ENCODE results near the gene LRFN5. TPM values are rescaled to one million over a fixed set of nuclear protein-coding genes. Genes with fewer than 3 reads are reported as not detected.

Gene LRFN5
- total and polyA plus RNA-seq, 2 donors, result 0.14 to 0.90 TPM

DNA sequence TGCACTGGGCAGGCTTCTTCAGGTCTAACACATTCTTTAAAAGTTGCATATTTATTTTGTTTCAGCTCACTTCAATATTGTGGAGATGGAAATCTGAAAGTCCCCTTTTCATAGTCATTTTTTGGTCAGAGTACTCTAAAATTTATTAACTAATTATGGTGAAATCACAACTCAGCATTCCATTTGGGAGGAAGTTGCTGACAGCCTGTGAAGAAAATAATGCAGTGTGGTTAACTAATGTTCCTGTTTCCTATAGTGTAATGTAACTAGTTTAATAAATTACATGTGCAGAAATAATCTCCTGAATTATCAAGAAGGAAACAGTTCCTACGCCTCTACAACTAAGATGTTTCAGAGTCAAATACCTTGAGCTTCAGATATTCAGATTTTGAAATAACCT lies 17.1 kb downstream of the LRFN5 start:
- 12% methylated on average over 1 of the region's 1 CpG for WGBS
- no peak for DNase-seq (ENCODE audit: low read depth in 6 of 9, low spot score in 9 of 9)

DNA sequence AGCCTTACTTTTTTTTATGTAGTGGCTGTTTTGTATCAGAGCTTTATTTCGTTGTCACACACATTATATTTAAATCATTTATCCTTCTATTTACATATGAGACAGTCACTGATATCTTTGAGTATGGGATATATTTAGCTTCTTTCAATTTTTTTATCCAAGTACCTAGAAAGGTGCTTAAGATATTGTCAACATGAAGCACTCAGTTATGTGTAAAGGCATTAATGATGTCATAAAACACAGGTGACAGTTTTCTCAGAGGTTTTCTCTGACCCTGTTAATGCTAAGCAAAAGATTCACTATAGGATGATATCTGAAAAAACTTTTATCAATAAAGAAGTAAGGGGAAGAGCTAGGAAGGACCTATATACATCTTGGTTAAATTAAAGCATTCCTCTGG lies 23.2 kb downstream of the LRFN5 start:
- Histone ChIP-seq H3K27me3 (ENCODE audit: control insufficient read depth in 2 of 2, insufficient read depth in 1 of 2, low read length in 1 of 2) (no peaks in the 10 kb centered on the region), H3K4me3 (ENCODE audit: low read length in 2 of 2) (no peak overlapping the region), H3K27ac (ENCODE audit: low read depth in 1 of 2, low read length in 1 of 2) (no peak overlapping the region), H3K36me3 (ENCODE audit: control insufficient read depth in 2 of 2, insufficient read depth in 2 of 2, low read length in 1 of 2) (no peaks in the 10 kb centered on the region), H3K9me3 (ENCODE audit: control insufficient read depth in 2 of 2, insufficient read depth in 1 of 2, low read length in 1 of 2) (no peaks in the 10 kb centered on the region), H3K4me1 (ENCODE audit: control insufficient read depth in 2 of 2, insufficient read depth in 2 of 2, low read length in 2 of 2) (no peaks in the 10 kb centered on the region)
- no peak for DNase-seq (ENCODE audit: low read depth in 6 of 9, low spot score in 9 of 9)
- WGBS, result 78% methylated on average over 1 of the region's 1 CpG

More for the DNA sequence above, 17.1 kb downstream of the LRFN5 start:
- H3K4me1 ChIP-seq (ENCODE audit: control insufficient read depth in 2 of 2, insufficient read depth in 2 of 2, low read length in 2 of 2), result no peaks in the 10 kb centered on the region
- H3K27me3 ChIP-seq (ENCODE audit: control insufficient read depth in 2 of 2, insufficient read depth in 1 of 2, low read length in 1 of 2), result no peaks in the 10 kb centered on the region
- H3K9me3 ChIP-seq (ENCODE audit: control insufficient read depth in 2 of 2, insufficient read depth in 1 of 2, low read length in 1 of 2), result no peaks in the 10 kb centered on the region
- no peak overlapping the region for H3K27ac ChIP-seq (ENCODE audit: low read depth in 1 of 2, low read length in 1 of 2)
- H3K36me3 ChIP-seq (ENCODE audit: control insufficient read depth in 2 of 2, insufficient read depth in 2 of 2, low read length in 1 of 2), result no peaks in the 10 kb centered on the region
- no peak overlapping the region for H3K4me3 ChIP-seq (ENCODE audit: low read length in 2 of 2)

DNA sequence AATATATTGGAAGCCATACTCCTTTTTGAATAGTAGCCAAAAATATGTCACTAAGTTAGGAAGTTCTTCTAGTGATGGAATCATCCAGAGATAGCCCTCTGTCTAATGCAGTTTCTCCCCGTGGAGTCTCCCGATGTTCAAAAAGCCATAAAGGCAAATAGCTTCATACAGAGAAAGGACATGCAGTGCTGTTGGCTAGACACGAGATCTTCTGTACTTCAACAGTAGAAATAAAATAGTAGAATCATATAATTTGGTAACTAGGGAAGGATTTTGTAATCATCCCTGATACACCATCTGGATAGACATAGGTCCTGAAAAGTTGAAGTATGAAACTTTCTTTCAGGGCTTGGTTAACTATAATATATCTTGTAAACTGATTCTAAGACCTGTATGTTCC lies 27.6 kb downstream of the LRFN5 start:
- H3K4me3 ChIP-seq (ENCODE audit: low read length in 2 of 2), result no peak overlapping the region
- H3K9me3 ChIP-seq (ENCODE audit: control insufficient read depth in 2 of 2, insufficient read depth in 1 of 2, low read length in 1 of 2), result no peaks in the 10 kb centered on the region
- H3K27me3 ChIP-seq (ENCODE audit: control insufficient read depth in 2 of 2, insufficient read depth in 1 of 2, low read length in 1 of 2), result no peaks in the 10 kb centered on the region
- no peak for DNase-seq (ENCODE audit: low read depth in 6 of 9, low spot score in 9 of 9)
- H3K27ac ChIP-seq (ENCODE audit: low read depth in 1 of 2, low read length in 1 of 2), result no peak overlapping the region
- WGBS, result 91% methylated on average over 3 of the region's 3 CpGs
- no peaks in the 10 kb centered on the region for H3K36me3 ChIP-seq (ENCODE audit: control insufficient read depth in 2 of 2, insufficient read depth in 2 of 2, low read length in 1 of 2)
- H3K4me1 ChIP-seq (ENCODE audit: control insufficient read depth in 2 of 2, insufficient read depth in 2 of 2, low read length in 2 of 2), result no peaks in the 10 kb centered on the region

DNA sequence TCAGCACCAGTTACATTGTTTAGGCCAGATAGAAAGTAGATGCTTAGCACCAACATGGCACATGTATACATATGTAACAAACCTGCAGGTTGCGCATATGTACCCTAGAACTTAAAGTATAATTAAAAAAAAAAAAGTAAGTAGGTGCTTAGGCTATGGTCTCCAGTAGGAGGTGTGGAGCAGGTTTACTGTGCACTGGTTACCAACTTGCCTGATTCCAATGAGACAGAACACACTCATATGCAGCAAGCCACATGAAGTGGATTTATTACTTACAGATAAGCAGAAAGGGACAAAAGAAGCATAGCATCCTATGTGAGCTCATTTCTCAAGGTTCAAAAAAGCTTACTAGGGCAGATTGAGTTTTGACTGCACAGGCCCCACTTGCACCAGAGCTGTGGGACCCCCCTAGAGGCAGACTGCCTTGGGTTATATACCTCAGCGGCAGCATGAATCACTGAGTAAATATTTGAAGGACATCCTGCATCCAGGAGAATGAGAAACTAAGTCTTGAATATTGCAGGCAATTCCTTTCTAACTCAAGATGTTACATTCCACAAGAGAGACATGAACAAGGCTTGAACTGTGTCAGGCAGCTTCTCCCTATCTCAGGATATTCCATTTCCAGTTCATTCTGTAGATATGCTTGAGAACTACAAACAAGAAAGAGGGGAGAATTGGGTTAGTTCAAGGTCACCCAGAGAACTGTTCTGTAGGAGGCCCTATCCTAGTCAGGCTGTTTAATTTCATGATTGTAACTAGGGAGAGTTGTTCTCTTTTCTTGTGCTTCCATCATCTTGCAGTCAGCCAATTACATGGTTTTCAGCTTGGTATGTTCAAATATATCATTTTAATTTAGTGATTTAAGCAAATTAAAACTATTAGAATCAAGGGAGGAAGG lies 30.1 kb downstream of the LRFN5 start:
- no peaks in the 10 kb centered on the region for H3K27me3 ChIP-seq (ENCODE audit: control insufficient read depth in 2 of 2, insufficient read depth in 1 of 2, low read length in 1 of 2)
- no peaks in the 10 kb centered on the region for H3K36me3 ChIP-seq (ENCODE audit: control insufficient read depth in 2 of 2, insufficient read depth in 2 of 2, low read length in 1 of 2)
- 98% methylated on average over 2 of the region's 2 CpGs for WGBS
- DNase-seq (ENCODE audit: low read depth in 6 of 9, low spot score in 9 of 9), result no peak
- no peak overlapping the region for H3K27ac ChIP-seq (ENCODE audit: low read depth in 1 of 2, low read length in 1 of 2)
- H3K9me3 ChIP-seq (ENCODE audit: control insufficient read depth in 2 of 2, insufficient read depth in 1 of 2, low read length in 1 of 2), result no peaks in the 10 kb centered on the region
- no peaks in the 10 kb centered on the region for H3K4me1 ChIP-seq (ENCODE audit: control insufficient read depth in 2 of 2, insufficient read depth in 2 of 2, low read length in 2 of 2)
- H3K4me3 ChIP-seq (ENCODE audit: low read length in 2 of 2), result no peak overlapping the region

DNA sequence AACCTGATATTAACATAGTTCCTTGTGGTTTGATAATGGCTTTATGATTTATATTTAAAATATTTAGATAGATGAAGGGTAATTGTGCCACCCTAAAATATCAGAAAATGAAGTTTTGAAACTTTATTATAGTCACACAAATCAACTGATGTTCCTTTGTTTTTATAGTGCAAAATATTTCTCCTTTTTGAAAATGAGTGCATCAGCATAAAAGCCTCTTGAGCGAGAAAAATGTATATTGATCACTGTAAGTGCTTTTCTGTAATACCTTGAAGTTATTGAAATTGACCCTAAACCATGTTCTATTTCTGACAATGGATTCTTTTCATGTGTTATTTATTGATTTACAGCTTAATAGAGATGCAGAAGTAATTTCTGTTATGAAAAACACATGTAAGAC lies 35.0 kb downstream of the LRFN5 start:
- 98% methylated on average over 1 of the region's 1 CpG for WGBS
- DNase-seq (ENCODE audit: low read depth in 6 of 9, low spot score in 9 of 9), result no peak
- H3K9me3 ChIP-seq (ENCODE audit: control insufficient read depth in 2 of 2, insufficient read depth in 1 of 2, low read length in 1 of 2), result no peaks in the 10 kb centered on the region
- no peaks in the 10 kb centered on the region for H3K36me3 ChIP-seq (ENCODE audit: control insufficient read depth in 2 of 2, insufficient read depth in 2 of 2, low read length in 1 of 2)
- H3K4me1 ChIP-seq (ENCODE audit: control insufficient read depth in 2 of 2, insufficient read depth in 2 of 2, low read length in 2 of 2), result no peaks in the 10 kb centered on the region
- H3K27me3 ChIP-seq (ENCODE audit: control insufficient read depth in 2 of 2, insufficient read depth in 1 of 2, low read length in 1 of 2), result no peaks in the 10 kb centered on the region
- H3K27ac ChIP-seq (ENCODE audit: low read depth in 1 of 2, low read length in 1 of 2), result no peak overlapping the region
- H3K4me3 ChIP-seq (ENCODE audit: low read length in 2 of 2), result no peak overlapping the region

DNA sequence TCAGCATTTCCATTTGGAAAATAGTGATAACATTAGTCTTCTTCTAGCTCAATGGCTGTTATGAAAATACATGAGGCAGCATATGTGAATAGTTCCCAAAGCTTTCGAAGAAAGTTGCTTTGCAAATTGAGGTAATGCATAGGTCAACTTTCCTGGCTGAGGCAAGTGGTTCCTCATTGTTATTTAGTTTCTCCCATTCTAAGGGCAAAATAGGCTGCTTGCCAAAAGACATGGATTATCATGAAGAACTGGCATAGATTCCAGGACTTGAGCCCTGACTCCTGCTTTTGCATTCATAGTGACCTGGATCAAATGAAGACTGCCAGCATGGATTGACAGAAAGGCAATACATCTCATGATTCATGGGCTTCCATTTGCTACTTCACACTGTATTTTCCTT lies 35.7 kb downstream of the LRFN5 start:
- no peak for DNase-seq (ENCODE audit: low read depth in 6 of 9, low spot score in 9 of 9)
- no peaks in the 10 kb centered on the region for H3K9me3 ChIP-seq (ENCODE audit: control insufficient read depth in 2 of 2, insufficient read depth in 1 of 2, low read length in 1 of 2)
- 96% methylated on average over 1 of the region's 1 CpG for WGBS
- no peaks in the 10 kb centered on the region for H3K4me1 ChIP-seq (ENCODE audit: control insufficient read depth in 2 of 2, insufficient read depth in 2 of 2, low read length in 2 of 2)
- no peak overlapping the region for H3K27ac ChIP-seq (ENCODE audit: low read depth in 1 of 2, low read length in 1 of 2)
- H3K36me3 ChIP-seq (ENCODE audit: control insufficient read depth in 2 of 2, insufficient read depth in 2 of 2, low read length in 1 of 2), result no peaks in the 10 kb centered on the region
- no peak overlapping the region for H3K4me3 ChIP-seq (ENCODE audit: low read length in 2 of 2)
- no peaks in the 10 kb centered on the region for H3K27me3 ChIP-seq (ENCODE audit: control insufficient read depth in 2 of 2, insufficient read depth in 1 of 2, low read length in 1 of 2)

DNA sequence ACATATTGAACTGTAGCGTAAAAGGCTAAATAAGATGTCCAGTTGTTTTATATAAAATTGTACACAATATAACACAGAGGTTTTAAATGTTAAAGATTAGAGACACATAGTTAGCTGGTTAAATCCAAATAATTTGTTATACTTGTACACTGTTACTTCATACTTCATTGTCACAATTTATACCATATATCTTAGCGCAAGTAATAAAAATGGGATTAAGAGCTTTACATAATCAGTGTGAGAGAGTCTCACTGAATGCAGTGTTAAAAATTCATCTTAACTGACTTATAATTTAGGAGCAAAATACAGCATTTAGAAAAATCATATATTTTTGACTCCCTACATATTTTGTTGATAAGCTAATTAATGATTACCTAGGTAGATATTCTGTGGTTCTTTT lies 36.1 kb downstream of the LRFN5 start:
- H3K4me1 ChIP-seq (ENCODE audit: control insufficient read depth in 2 of 2, insufficient read depth in 2 of 2, low read length in 2 of 2), result no peaks in the 10 kb centered on the region
- H3K27ac ChIP-seq (ENCODE audit: low read depth in 1 of 2, low read length in 1 of 2), result no peak overlapping the region
- no peaks in the 10 kb centered on the region for H3K9me3 ChIP-seq (ENCODE audit: control insufficient read depth in 2 of 2, insufficient read depth in 1 of 2, low read length in 1 of 2)
- no peak for DNase-seq (ENCODE audit: low read depth in 6 of 9, low spot score in 9 of 9)
- WGBS, result 93% methylated on average over 2 of the region's 2 CpGs
- H3K4me3 ChIP-seq (ENCODE audit: low read length in 2 of 2), result no peak overlapping the region
- no peaks in the 10 kb centered on the region for H3K36me3 ChIP-seq (ENCODE audit: control insufficient read depth in 2 of 2, insufficient read depth in 2 of 2, low read length in 1 of 2)
- no peaks in the 10 kb centered on the region for H3K27me3 ChIP-seq (ENCODE audit: control insufficient read depth in 2 of 2, insufficient read depth in 1 of 2, low read length in 1 of 2)

DNA sequence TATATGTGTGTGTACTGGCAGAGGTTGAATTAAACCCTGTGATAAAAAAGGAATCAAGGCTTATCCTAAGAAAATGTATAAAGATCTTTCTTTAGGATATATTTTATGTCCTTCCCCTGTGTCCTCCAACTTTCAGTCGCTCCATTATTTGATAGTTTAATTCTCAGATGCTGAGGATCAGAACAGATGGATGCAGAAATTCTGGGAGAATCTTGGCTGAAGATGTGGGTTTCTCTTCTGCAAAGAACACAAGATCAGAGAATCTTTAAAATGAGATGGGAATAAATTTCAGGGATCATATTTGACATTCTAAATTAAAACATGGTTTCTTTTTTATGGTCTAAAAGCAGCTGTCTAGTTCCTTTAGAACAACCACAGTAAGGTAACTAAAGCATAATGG lies 37.9 kb downstream of the LRFN5 start:
- no peaks in the 10 kb centered on the region for H3K27me3 ChIP-seq (ENCODE audit: control insufficient read depth in 2 of 2, insufficient read depth in 1 of 2, low read length in 1 of 2)
- no peak overlapping the region for H3K27ac ChIP-seq (ENCODE audit: low read depth in 1 of 2, low read length in 1 of 2)
- no peaks in the 10 kb centered on the region for H3K4me1 ChIP-seq (ENCODE audit: control insufficient read depth in 2 of 2, insufficient read depth in 2 of 2, low read length in 2 of 2)
- 99% methylated on average over 1 of the region's 1 CpG for WGBS
- no peak overlapping the region for H3K4me3 ChIP-seq (ENCODE audit: low read length in 2 of 2)
- H3K9me3 ChIP-seq (ENCODE audit: control insufficient read depth in 2 of 2, insufficient read depth in 1 of 2, low read length in 1 of 2), result no peaks in the 10 kb centered on the region
- no peak for DNase-seq (ENCODE audit: low read depth in 6 of 9, low spot score in 9 of 9)
- H3K36me3 ChIP-seq (ENCODE audit: control insufficient read depth in 2 of 2, insufficient read depth in 2 of 2, low read length in 1 of 2), result no peaks in the 10 kb centered on the region

DNA sequence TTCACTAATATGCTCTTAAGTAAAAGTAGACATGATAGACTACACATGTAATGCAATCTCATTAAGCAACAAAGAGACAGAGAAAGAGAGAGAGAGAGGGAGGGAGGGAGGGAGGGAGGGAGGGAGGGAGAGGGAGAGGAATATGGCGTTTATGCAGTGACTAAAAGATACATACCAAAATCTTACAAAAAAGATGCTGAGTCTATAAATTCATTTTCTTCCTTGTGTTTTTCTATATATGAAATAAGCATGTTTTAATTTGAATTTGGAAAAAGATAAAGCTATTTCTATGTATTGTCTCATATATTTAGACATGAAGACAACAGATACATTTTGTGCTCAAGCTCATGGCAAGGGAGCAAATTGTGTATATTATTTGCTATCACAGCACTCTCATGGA lies 44.1 kb downstream of the LRFN5 start:
- Histone ChIP-seq H3K27me3 (ENCODE audit: control insufficient read depth in 2 of 2, insufficient read depth in 1 of 2, low read length in 1 of 2) (no peaks in the 10 kb centered on the region), H3K9me3 (ENCODE audit: control insufficient read depth in 2 of 2, insufficient read depth in 1 of 2, low read length in 1 of 2) (no peaks in the 10 kb centered on the region), H3K4me1 (ENCODE audit: control insufficient read depth in 2 of 2, insufficient read depth in 2 of 2, low read length in 2 of 2) (no peaks in the 10 kb centered on the region), H3K36me3 (ENCODE audit: control insufficient read depth in 2 of 2, insufficient read depth in 2 of 2, low read length in 1 of 2) (no peaks in the 10 kb centered on the region), H3K4me3 (ENCODE audit: low read length in 2 of 2) (no peak overlapping the region), H3K27ac (ENCODE audit: low read depth in 1 of 2, low read length in 1 of 2) (no peak overlapping the region)
- no peak for DNase-seq (ENCODE audit: low read depth in 6 of 9, low spot score in 9 of 9)
- 94% methylated on average over 1 of the region's 1 CpG for WGBS
